ENCODE data around the gene EPS8L2.
A peak's percentile ranks its signal among the peaks of the same experiment; 100 is the strongest.

The EPS8L2 gene

DNA sequence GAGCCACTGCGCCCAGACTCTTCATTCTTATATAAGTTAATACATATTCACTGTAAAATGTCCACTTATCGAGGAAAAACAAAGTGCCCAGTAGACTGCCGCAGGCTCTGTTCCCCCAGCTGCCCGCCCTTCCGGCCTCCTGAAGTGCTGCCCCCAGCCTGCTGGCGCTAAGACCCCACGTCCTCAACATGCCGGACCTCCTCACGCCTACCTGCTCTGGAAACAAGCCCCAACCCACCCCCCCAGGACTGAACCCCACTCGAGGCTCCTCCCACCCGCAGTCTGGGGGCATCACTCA, 70.2 kb downstream of the EPS8L2 start:
- no peak for DNase-seq (ENCODE audit: low read depth in 2 of 2)

DNA sequence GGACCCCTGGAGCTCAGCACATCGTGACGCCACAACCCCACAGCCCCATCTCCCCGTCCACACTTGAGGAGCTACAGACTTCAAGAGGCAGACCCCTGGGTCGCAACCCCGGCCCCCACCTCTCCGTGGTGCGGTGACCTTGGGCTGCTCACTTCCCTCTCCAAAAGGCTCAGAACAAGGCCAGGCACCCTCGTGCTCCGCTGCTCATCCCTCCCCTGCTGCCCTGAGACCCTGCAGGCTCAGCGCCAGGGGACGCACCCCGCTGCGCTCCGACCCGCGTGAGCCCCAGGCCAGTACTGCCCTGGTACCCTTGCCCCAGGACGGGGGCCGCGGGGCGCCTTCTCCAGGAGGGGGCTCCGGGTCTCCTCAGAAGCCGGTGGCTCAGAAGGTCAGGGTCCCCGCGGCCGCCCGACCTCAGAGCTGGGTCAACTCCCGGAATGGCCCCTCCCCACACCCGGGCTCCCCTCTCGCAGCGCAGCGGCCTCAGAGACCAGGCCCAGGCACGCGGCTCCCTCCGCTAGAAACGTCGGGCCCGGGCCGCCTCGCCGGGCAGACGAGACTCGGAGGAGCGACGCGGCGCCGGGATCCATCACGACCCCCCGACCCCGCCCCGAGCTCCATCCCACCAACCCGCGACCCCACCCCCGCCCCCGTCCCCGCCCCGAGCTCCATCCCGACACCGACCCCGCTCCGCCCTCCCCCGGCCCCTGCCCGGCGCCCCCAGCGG, 70.7 kb downstream of the EPS8L2 start:
- peak in 1 of 2 experiments; percentile 32 for DNase-seq (ENCODE audit: low read depth in 2 of 2)
